K562 (cell line): ENCODE results near the gene LENG8. TPM values are rescaled to one million over a fixed set of nuclear protein-coding genes. Genes with fewer than 3 reads are reported as not detected.

Experiments used
- ATAC-seq: fragments of 200-7000 bp; cut with Tn5 transposase; 3 replicates; pipeline ENCODE4 v1.9.1; 2020; ENCODE audit warnings: moderate library complexity
- BruUV-seq: library from RNA; stranded (reverse); fragments of 400-500 nt; replicated peaks from 2 replicates; lab custom pipeline; 2021; lab: Mats Ljungman, UMichigan
- CTCF ChIA-PET: fragments of 300-600 bp; formaldehyde crosslinking; extraction: SDS; loops from one replicate; lab custom pipeline; 2021; ENCODE audit warnings: low intra/inter-chr PET ratio; lab: Yijun Ruan, JAX
- POLR2A ChIA-PET: fragments of 300-600, 350-650 bp; sonication (Branson Sonifier 250); formaldehyde crosslinking; extraction: SDS; loops from one replicate; lab custom pipeline; 2021; ENCODE audit warnings: antibody characterized with exemption, inconsistent platforms; lab: Yijun Ruan, JAX
- DNase-seq, 4 experiments: peaks; one replicate each; pipeline versions ENCODE4 v3.0.0 to v3.0.0-alpha.2; 2011 to 2018; ENCODE audit warnings: low spot score in 3 of 4, mixed read lengths in 3 of 4; ENCODE audit errors: extremely low read depth in 1 of 4
- FAIRE-seq: peaks from 2 replicates; lab custom pipeline; 2011; peaks lifted over from hg19 to GRCh38; lab: Jason Lieb, UNC
- H2AFZ ChIP-seq: 2 replicates; pipeline ENCODE4 v1.6.0; 2011; ENCODE audit warnings: low read depth, low read length, control low read depth, inconsistent platforms
- H3K27ac ChIP-seq: fragments of 200-600 bp; 3 replicates; pipeline ENCODE4 v1.8.0; 2011; ENCODE audit warnings: low read depth, mild to moderate bottlenecking, control low read depth, inconsistent platforms, low read length, moderate library complexity, mixed read lengths; ENCODE audit errors: extremely low read depth
- H3K27me3 ChIP-seq, 2 experiments: fragments of 300-600 bp in 1 of 2; 2 replicates in 1 of 2; 3 replicates in 1 of 2; pipeline versions ENCODE4 v1.6.0 to v1.8.0; 2011; ENCODE audit warnings: inconsistent platforms in 2 of 2, low read length in 2 of 2, mild to moderate bottlenecking in 1 of 2, mixed read lengths in 1 of 2, moderate library complexity in 1 of 2; ENCODE audit not compliant: control insufficient read depth in 2 of 2, insufficient read depth in 2 of 2
- H3K36me3 ChIP-seq: fragments of 300-600 bp; 3 replicates; pipeline ENCODE4 v1.8.0; 2011; ENCODE audit warnings: mild to moderate bottlenecking, low read length, inconsistent platforms; ENCODE audit not compliant: control insufficient read depth, insufficient read depth
- H3K4me1 ChIP-seq, 2 experiments: fragments of 200-600 bp in 1 of 2; replicated peaks in 1 of 2; 2 replicates in 1 of 2; 3 replicates in 1 of 2; pipeline versions ENCODE4 v1.5.1 to v1.8.0; 2011; ENCODE audit warnings: inconsistent platforms in 2 of 2, low read length in 2 of 2, mild to moderate bottlenecking in 1 of 2, mixed read lengths in 1 of 2, moderate library complexity in 1 of 2; ENCODE audit not compliant: control insufficient read depth in 2 of 2, insufficient read depth in 2 of 2
- H3K4me2 ChIP-seq: 2 replicates; pipeline ENCODE4 v1.6.1; 2011; ENCODE audit warnings: low read length, control low read depth, inconsistent platforms, mixed read lengths; ENCODE audit not compliant: insufficient read depth
- H3K4me3 ChIP-seq: fragments of 200-600 bp; sonication (generic), shearing (Covaris generic); 2 replicates; pipeline ENCODE4 v1.5.1; 2016; ENCODE audit warnings: control low read depth, inconsistent platforms
- H3K79me2 ChIP-seq: fragments of 200-600 bp; 3 replicates; pipeline ENCODE4 v1.8.0; 2011; ENCODE audit warnings: low read length, inconsistent platforms; ENCODE audit not compliant: control insufficient read depth, insufficient read depth
- H3K9ac ChIP-seq, 2 experiments: 2 replicates each; pipeline versions ENCODE4 v1.6.0 to v1.6.1; 2011; ENCODE audit warnings: low read depth in 2 of 2, low read length in 2 of 2, control low read depth in 1 of 2, inconsistent platforms in 1 of 2, mild to moderate bottlenecking in 1 of 2, mixed read lengths in 1 of 2; ENCODE audit not compliant: insufficient read depth in 1 of 2
- H3K9me1 ChIP-seq: one replicate; pipeline ENCODE4 v1.6.0; 2011; ENCODE audit warnings: inconsistent platforms, mild to moderate bottlenecking, low read length, moderate library complexity; ENCODE audit not compliant: control insufficient read depth, insufficient read depth
- H3K9me3 ChIP-seq: replicated peaks from 2 replicates; pipeline ENCODE4 v1.5.1; 2011; ENCODE audit warnings: low read depth, low read length, inconsistent platforms; ENCODE audit not compliant: control insufficient read depth, insufficient read depth
- H4K20me1 ChIP-seq: replicated peaks from 2 replicates; pipeline ENCODE4 v1.6.1; 2011; ENCODE audit warnings: low read length, inconsistent platforms, mixed read lengths; ENCODE audit not compliant: control insufficient read depth, insufficient read depth
- POLR2G ChIP-seq: fragments of 200-400 bp; formaldehyde crosslinking; IDR thresholded peaks from 2 replicates; pipeline ENCODE4 v1.6.1; 2017; ENCODE audit warnings: low read depth, mild to moderate bottlenecking, antibody characterized with exemption, low read length, moderate library complexity
- RHOXF2B ChIP-seq: fragments of 250-450 bp; sonication (Bioruptor Pico); conservative IDR thresholded peaks from 2 replicates; pipeline ENCODE4 v1.5.1; 2021
- STAT5A ChIP-seq: IDR thresholded peaks from 2 replicates; pipeline ENCODE4 v1.6.1; 2012; ENCODE audit warnings: low read length, inconsistent platforms, borderline replicate concordance
- WGBS: fragments of 100-300 bp; shearing (Covaris generic); methylation state at CpG from one replicate; pipeline ENCODE4 v1.1.6; 2016; ENCODE audit warnings: low coverage, mixed read lengths; ENCODE audit not compliant: insufficient coverage; ENCODE audit errors: missing lambda C conversion rate; 5-methylcytosine and 5-hydroxymethylcytosine counted together
- in situ Hi-C: fragments of 300-500 bp; cut with MboI; formaldehyde crosslinking; loops from 4 replicates; pipeline ENCODE4 v1.15.0; 2018; ENCODE audit warnings: inconsistent platforms, mixed read lengths
- intact Hi-C: fragments of 100-400 bp; cut with micrococcal nuclease; formaldehyde crosslinking; loops from 2 replicates; pipeline ENCODE4 v1.14.2; 2022
- polyA plus RNA-seq, 8 experiments: library from polyadenylated mRNA; depleted of rRNA in 4 of 8; stranded (reverse) in 5 of 8; unstranded in 3 of 8; fragments of >200 nt; fragmentation: Nextera tagmentation in 2 of 8; fragmentation: Illumina TruSeq in 1 of 8; extraction: Ambion mirVana in 2 of 8; extraction: Trizol in 1 of 8; gene quantifications; 2 replicates each; pipeline versions ENCODE4 v1.2.1 to v1.2.3, GENCODE V29; 2011 to 2014; ENCODE audit warnings: inconsistent platforms in 1 of 8, missing spikeins in 1 of 8
- total RNA-seq, 7 experiments: library from RNA; depleted of rRNA in 6 of 7; stranded (reverse); fragments of >200 nt in 6 of 7; fragmentation: Illumina TruSeq in 2 of 7; extraction: Trizol in 2 of 7; gene quantifications; 2 replicates each; pipeline versions ENCODE4 v1.2.1 to v1.2.3, GENCODE V29; 2011 to 2021; ENCODE audit warnings: low replicate concordance in 1 of 7
- TF ChIP-seq, protein P1 (sequence below): sonication (generic); IDR thresholded peaks from 2 replicates; pipeline ENCODE4 v1.6.1; 2016

The LENG8 gene
- total and polyA plus RNA-seq, 9 of the 15 experiments (the other 6 are each of a cell fraction or from before 2014, with no cell fraction given): 0.74 to 146 (median 28.1) TPM

- ATAC-seq (no peak), FAIRE-seq (no peak), DNase-seq (no peak)
- intact Hi-C loops (no loop called here), in situ Hi-C loops (no loop called here)
- Histone ChIP-seq H3K4me1 (peaks cover 0 to 29% of the 10 kb centered on the region in 2 experiments; a peak in 2 of 5 replicates), H3K36me3 (no peaks in the 10 kb centered on the region), H3K27ac (no peak overlapping the region), H2AFZ (no peak overlapping the region), H3K9ac (no peak overlapping the region), H3K79me2 (no peaks in the 10 kb centered on the region), H3K9me1 (no peaks in the 10 kb centered on the region), H3K27me3 (peaks cover 29 to 72% of the 10 kb centered on the region in 2 experiments; a peak in 4 of 5 replicates), H3K9me3 (no peaks in the 10 kb centered on the region), H3K4me3 (no peak overlapping the region), H4K20me1 (0 out of 2 replicates have a peak, but pooled peaks cover 4% of the 10 kb centered on the region), H3K4me2 (no peak overlapping the region)
- TF ChIP-seq RHOXF2B (CRISPR knock-in tag): no peak
- TF ChIP-seq, protein P1, sequence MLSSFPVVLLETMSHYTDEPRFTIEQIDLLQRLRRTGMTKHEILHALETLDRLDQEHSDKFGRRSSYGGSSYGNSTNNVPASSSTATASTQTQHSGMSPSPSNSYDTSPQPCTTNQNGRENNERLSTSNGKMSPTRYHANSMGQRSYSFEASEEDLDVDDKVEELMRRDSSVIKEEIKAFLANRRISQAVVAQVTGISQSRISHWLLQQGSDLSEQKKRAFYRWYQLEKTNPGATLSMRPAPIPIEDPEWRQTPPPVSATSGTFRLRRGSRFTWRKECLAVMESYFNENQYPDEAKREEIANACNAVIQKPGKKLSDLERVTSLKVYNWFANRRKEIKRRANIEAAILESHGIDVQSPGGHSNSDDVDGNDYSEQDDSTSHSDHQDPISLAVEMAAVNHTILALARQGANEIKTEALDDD: peak; percentile 70
- ChIA-PET CTCF (no interaction called here), POLR2A (interaction anchor here (0.7 to 1.2 kb wide), 2 partner anchors 12 to 14 kb away, joined by 3 read pairs; no protein-coding TSS in a partner anchor)
- no TSS peak for BruUV-seq
- WGBS: 3% methylated on average over 5 of the region's 5 CpGs
Observed at GRCh38 chr19:54425382-54425723, 23.6 kb upstream of the LENG8 start.

GRCh38 chr19:54426291-54426931, 22.6 kb upstream of the LENG8 start:
- FAIRE-seq (no peak), ATAC-seq (no peak), DNase-seq (peak in 2 of 4 experiments; percentile 5 to 7)
- ChIA-PET POLR2A (interaction anchor here (0.6 kb wide), 1 partner anchor 47 kb away, joined by 3 read pairs; no protein-coding TSS in a partner anchor), CTCF (no interaction called here)
- BruUV-seq: no TSS peak
- intact Hi-C loops: no loop called here
- H4K20me1 ChIP-seq: 0 out of 2 replicates have a peak, but pooled peaks cover 4% of the 10 kb centered on the region
- no peak overlapping the region for H2AFZ ChIP-seq
- no peaks in the 10 kb centered on the region for H3K9me1 ChIP-seq
- no peak overlapping the region for H3K4me2 ChIP-seq
- in situ Hi-C loops: no loop called here
- 2% methylated on average over 15 of the region's 17 CpGs for WGBS
- no peaks in the 10 kb centered on the region for H3K36me3 ChIP-seq
- H3K79me2 ChIP-seq: no peaks in the 10 kb centered on the region
- H3K9me3 ChIP-seq: no peaks in the 10 kb centered on the region
- H3K9ac ChIP-seq: peak overlapping the region in 1 of 2 experiments; percentile 42; a peak in 1 of 4 replicates
- H3K27ac ChIP-seq: no peak overlapping the region
- H3K4me3 ChIP-seq: no peak overlapping the region
- TF ChIP-seq POLR2G (peak; percentile 49; the same call in 1 of the 2 replicates), STAT5A (no peak)
- peaks cover 0 to 31% of the 10 kb centered on the region in 2 experiments; a peak in 2 of 5 replicates for H3K4me1 ChIP-seq
- peaks cover 29 to 63% of the 10 kb centered on the region in 2 experiments; a peak in 4 of 5 replicates for H3K27me3 ChIP-seq
